Measurements from ENCODE around the gene MINDY4. TPM values are rescaled to one million over a fixed set of nuclear protein-coding genes. Genes with fewer than 3 reads are reported as not detected.

The MINDY4 gene
- total and polyA plus RNA-seq, 8 donors, result 1.6 to 22.8 (median 6.4) TPM; not detected in 1

- Histone ChIP-seq H3K4me3 (no peak overlapping the region), H3K36me3 (peaks cover 0 to 17% (median 1%) of the 10 kb centered on the region in 4 donors), H3K4me1 (peaks cover 4 to 68% (median 25%) of the 10 kb centered on the region in 4 donors), H3K9me3 (no peaks in the 10 kb centered on the region), H3K27me3 (no peaks in the 10 kb centered on the region), H3K27ac (peak overlapping the region in 3 of 5 donors; percentile 74 to 82 (median 81))
- WGBS, 5 donors, result 94 to 97% (median 96%) methylated on average over 16 to 17 of the region's 17 CpGs
- DNase-seq, result no peak
- intact Hi-C loops (cut with DNase I; ENCODE audit: low total_unique reads), result no loop called here
- TF ChIP-seq, protein P1, sequence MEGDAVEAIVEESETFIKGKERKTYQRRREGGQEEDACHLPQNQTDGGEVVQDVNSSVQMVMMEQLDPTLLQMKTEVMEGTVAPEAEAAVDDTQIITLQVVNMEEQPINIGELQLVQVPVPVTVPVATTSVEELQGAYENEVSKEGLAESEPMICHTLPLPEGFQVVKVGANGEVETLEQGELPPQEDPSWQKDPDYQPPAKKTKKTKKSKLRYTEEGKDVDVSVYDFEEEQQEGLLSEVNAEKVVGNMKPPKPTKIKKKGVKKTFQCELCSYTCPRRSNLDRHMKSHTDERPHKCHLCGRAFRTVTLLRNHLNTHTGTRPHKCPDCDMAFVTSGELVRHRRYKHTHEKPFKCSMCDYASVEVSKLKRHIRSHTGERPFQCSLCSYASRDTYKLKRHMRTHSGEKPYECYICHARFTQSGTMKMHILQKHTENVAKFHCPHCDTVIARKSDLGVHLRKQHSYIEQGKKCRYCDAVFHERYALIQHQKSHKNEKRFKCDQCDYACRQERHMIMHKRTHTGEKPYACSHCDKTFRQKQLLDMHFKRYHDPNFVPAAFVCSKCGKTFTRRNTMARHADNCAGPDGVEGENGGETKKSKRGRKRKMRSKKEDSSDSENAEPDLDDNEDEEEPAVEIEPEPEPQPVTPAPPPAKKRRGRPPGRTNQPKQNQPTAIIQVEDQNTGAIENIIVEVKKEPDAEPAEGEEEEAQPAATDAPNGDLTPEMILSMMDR (IDR thresholded peaks at IDR 0.05), result no peak
- TF ChIP-seq EP300 (IDR thresholded peaks at IDR 0.05) (no peak), POLR2A (IDR thresholded peaks at IDR 0.05) (no peak), POLR2AphosphoS5 (IDR thresholded peaks at IDR 0.05) (no peak)
Observed at GRCh38 chr7:30850426-30850825, 79.2 kb downstream of the MINDY4 start.

- Histone ChIP-seq H3K36me3 (peaks cover 0 to 29% (median 3%) of the 10 kb centered on the region in 4 donors), H3K4me3 (no peak overlapping the region), H3K9me3 (no peaks in the 10 kb centered on the region), H3K27ac (peak overlapping the region in 4 of 5 donors; percentile 56 to 82 (median 78)), H3K27me3 (no peaks in the 10 kb centered on the region), H3K4me1 (peaks cover 0 to 55% (median 16%) of the 10 kb centered on the region in 4 donors)
- WGBS, 5 donors, result 65 to 85% (median 76%) methylated on average over 12 of the region's 12 CpGs
- peak in 2 of 3 donors; percentile 29 to 55 for TF ChIP-seq POLR2AphosphoS5 (IDR thresholded peaks at IDR 0.05)
- TF ChIP-seq, protein P1 (IDR thresholded peaks at IDR 0.05), result no peak
- no peak for TF ChIP-seq EP300 (IDR thresholded peaks at IDR 0.05)
- peak in 1 of 2 donors; percentile 65 for DNase-seq
- intact Hi-C loops (cut with DNase I; ENCODE audit: low total_unique reads), result no loop called here
Observed at GRCh38 chr7:30851651-30852307, 80.6 kb downstream of the MINDY4 start.

DNA sequence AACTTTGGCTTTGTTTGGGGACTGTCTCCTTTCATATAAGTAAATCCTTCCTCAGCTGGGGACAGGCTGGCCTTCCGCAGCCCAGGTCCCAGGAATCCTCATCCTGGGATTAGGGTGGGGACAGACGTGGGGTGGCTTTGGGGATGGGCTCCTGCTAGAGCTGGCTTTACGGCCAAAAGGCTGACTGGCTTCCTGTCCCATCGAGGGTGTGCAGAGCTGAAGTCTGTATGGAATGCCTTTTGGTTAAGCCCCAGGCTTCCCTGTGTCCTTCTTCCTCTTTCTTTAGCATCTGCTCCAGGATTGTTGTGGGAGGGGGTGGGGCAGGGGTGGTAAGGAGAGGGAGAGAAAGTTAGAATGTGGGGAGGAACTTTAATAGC, 81.1 kb downstream of the MINDY4 start:
- DNase-seq, result no peak
- Histone ChIP-seq H3K9me3 (no peaks in the 10 kb centered on the region), H3K4me1 (peaks cover 0 to 55% (median 15%) of the 10 kb centered on the region in 4 donors), H3K27me3 (no peaks in the 10 kb centered on the region), H3K27ac (peak overlapping the region in 4 of 5 donors; percentile 56 to 82 (median 78)), H3K36me3 (peaks cover 0 to 31% (median 3%) of the 10 kb centered on the region in 4 donors), H3K4me3 (no peak overlapping the region)
- intact Hi-C loops (cut with DNase I; ENCODE audit: low total_unique reads), result no loop called here
- TF ChIP-seq POLR2AphosphoS5 (IDR thresholded peaks at IDR 0.05), result no peak
- TF ChIP-seq EP300 (IDR thresholded peaks at IDR 0.05), result no peak
- TF ChIP-seq, protein P1 (IDR thresholded peaks at IDR 0.05), result no peak
- TF ChIP-seq POLR2A (IDR thresholded peaks at IDR 0.05), result no peak
- 42 to 80% (median 61%) methylated on average over 4 of the region's 4 CpGs for WGBS, 5 donors

- no peak for DNase-seq
- intact Hi-C loops (cut with DNase I; ENCODE audit: low total_unique reads), result no loop called here
- H3K27ac ChIP-seq, result peak overlapping the region in 4 of 5 donors; percentile 56 to 82 (median 78)
- WGBS, 5 donors, result 79 to 87% (median 84%) methylated on average over 9 to 11 of the region's 11 CpGs
- no peak overlapping the region for H3K4me3 ChIP-seq
- peaks cover 0 to 55% (median 15%) of the 10 kb centered on the region in 4 donors for H3K4me1 ChIP-seq
- H3K36me3 ChIP-seq, result peaks cover 0 to 31% (median 3%) of the 10 kb centered on the region in 4 donors
- H3K27me3 ChIP-seq, result no peaks in the 10 kb centered on the region
- H3K9me3 ChIP-seq, result no peaks in the 10 kb centered on the region
- no peak for TF ChIP-seq EP300 (IDR thresholded peaks at IDR 0.05)
- TF ChIP-seq POLR2A (IDR thresholded peaks at IDR 0.05), result no peak
- TF ChIP-seq, protein P1 (IDR thresholded peaks at IDR 0.05), result no peak
- no peak for TF ChIP-seq POLR2AphosphoS5 (IDR thresholded peaks at IDR 0.05)
Observed at GRCh38 chr7:30852744-30853288, 81.6 kb downstream of the MINDY4 start.
